MM.1S (cell line): ENCODE results near the gene TUBB2B.

Experiments
- DNase-seq: peaks from one replicate; pipeline ENCODE4 v3.0.0-alpha.2; 2015
- H2AFZ ChIP-seq: fragments of 300-600 bp; sonication (generic); 2 replicates; pipeline ENCODE4 v1.6.0; 2016; ENCODE audit warnings: antibody characterized with exemption, low read length
- H3F3A ChIP-seq: fragments of 300-600 bp; sonication (generic); 2 replicates; pipeline ENCODE4 v1.6.1; 2016; ENCODE audit warnings: mild to moderate bottlenecking, antibody characterized with exemption, low read length, moderate library complexity, mixed read lengths; ENCODE audit not compliant: insufficient read depth
- H3K27ac ChIP-seq: fragments of 300-600 bp; sonication (generic); 2 replicates; pipeline ENCODE4 v1.5.1; 2016; ENCODE audit warnings: mild to moderate bottlenecking, low read length
- H3K27me3 ChIP-seq: fragments of 300-600 bp; sonication (generic); replicated peaks from 2 replicates; pipeline ENCODE4 v1.6.0; 2016; ENCODE audit warnings: low read length; ENCODE audit not compliant: insufficient read depth
- H3K36me3 ChIP-seq: fragments of 300-600 bp; sonication (generic); replicated peaks from 2 replicates; pipeline ENCODE4 v1.6.1; 2016; ENCODE audit warnings: mild to moderate bottlenecking, low read length, mixed read lengths; ENCODE audit not compliant: insufficient read depth
- H3K4me1 ChIP-seq: fragments of 300-600 bp; sonication (generic); 2 replicates; pipeline ENCODE4 v1.6.1; 2016; ENCODE audit warnings: low read length, mixed read lengths
- H3K4me2 ChIP-seq: fragments of 300-600 bp; sonication (generic); 2 replicates; pipeline ENCODE4 v1.6.0; 2016; ENCODE audit warnings: low read depth, low read length
- H3K4me3 ChIP-seq: fragments of 300-600 bp; sonication (generic); 2 replicates; pipeline ENCODE4 v1.5.1; 2016; ENCODE audit warnings: low read length, mixed read lengths
- H3K79me2 ChIP-seq: fragments of 300-600 bp; sonication (generic); 2 replicates; pipeline ENCODE4 v1.6.1; 2016; ENCODE audit warnings: mixed run types, low read length, mixed read lengths
- H3K9ac ChIP-seq: fragments of 300-600 bp; sonication (generic); 2 replicates; pipeline ENCODE4 v1.6.1; 2016; ENCODE audit warnings: low read length, mixed read lengths
- H3K9me2 ChIP-seq: fragments of 300-600 bp; sonication (generic); replicated peaks from 2 replicates; pipeline ENCODE4 v1.6.1; 2016; ENCODE audit warnings: mild to moderate bottlenecking, low read length, mixed read lengths; ENCODE audit not compliant: insufficient read depth
- H3K9me3 ChIP-seq: fragments of 300-600 bp; sonication (generic); replicated peaks from 2 replicates; pipeline ENCODE4 v1.6.1; 2016; ENCODE audit warnings: mild to moderate bottlenecking, low read length, mixed read lengths; ENCODE audit not compliant: insufficient read depth
- H4K20me1 ChIP-seq: fragments of 300-600 bp; sonication (generic); 2 replicates; pipeline ENCODE4 v1.6.1; 2016; ENCODE audit warnings: mild to moderate bottlenecking, low read length, moderate library complexity, mixed read lengths; ENCODE audit not compliant: insufficient read depth
- CTCF ChIP-seq: fragments of 300-600 bp; sonication (generic); IDR thresholded peaks from 2 replicates; pipeline ENCODE4 v1.5.1; 2016; ENCODE audit warnings: antibody characterized with exemption, low read length, mixed read lengths
- EZH2 ChIP-seq: fragments of 300-600 bp; sonication (generic); optimal IDR thresholded peaks from 2 replicates; pipeline ENCODE3; 2017; ENCODE audit warnings: low read depth, mild to moderate bottlenecking, antibody characterized with exemption, low read length, mixed read lengths
- EZH2phosphoT487 ChIP-seq: fragments of 300-600 bp; sonication (generic); IDR thresholded peaks from 2 replicates; pipeline ENCODE4 v1.6.1; 2018; ENCODE audit warnings: antibody characterized with exemption, low read length

Gene TUBB2B

GRCh38 chr6:3239110-3239830 is 11.8 kb upstream of the TUBB2B start:
- Histone ChIP-seq H3K9ac (no peak overlapping the region), H3K4me1 (peaks cover 16% of the 10 kb centered on the region), H3F3A (peaks cover 12% of the 10 kb centered on the region), H3K79me2 (no peaks in the 10 kb centered on the region), H3K27ac (no peak overlapping the region), H3K36me3 (no peaks in the 10 kb centered on the region), H3K9me3 (no peaks in the 10 kb centered on the region), H2AFZ (no peak overlapping the region), H3K4me3 (no peak overlapping the region), H3K4me2 (no peak overlapping the region), H3K27me3 (no peaks in the 10 kb centered on the region), H3K9me2 (no peaks in the 10 kb centered on the region), H4K20me1 (no peaks in the 10 kb centered on the region)
- no peak for DNase-seq
- TF ChIP-seq CTCF: no peak
- no peak for TF ChIP-seq EZH2phosphoT487
- TF ChIP-seq EZH2: no peak

GRCh38 chr6:3237761-3238662 is 10.6 kb upstream of the TUBB2B start:
- no peaks in the 10 kb centered on the region for H3K9me3 ChIP-seq
- H3K9ac ChIP-seq: peak overlapping the region; percentile 49; the same call in 1 of the 2 replicates
- peak overlapping the region; percentile 37 for H2AFZ ChIP-seq
- H3K27me3 ChIP-seq: no peaks in the 10 kb centered on the region
- peaks cover 12% of the 10 kb centered on the region for H3F3A ChIP-seq
- peak overlapping the region; percentile 79 for H3K4me2 ChIP-seq
- H3K4me1 ChIP-seq: peaks cover 16% of the 10 kb centered on the region
- peak overlapping the region; percentile 51 for H3K4me3 ChIP-seq
- no peaks in the 10 kb centered on the region for H4K20me1 ChIP-seq
- DNase-seq: peak; percentile 75
- H3K79me2 ChIP-seq: no peaks in the 10 kb centered on the region
- H3K9me2 ChIP-seq: no peaks in the 10 kb centered on the region
- H3K36me3 ChIP-seq: no peaks in the 10 kb centered on the region
- TF ChIP-seq CTCF (0 out of 2 replicates have a peak, but pooled peaks have one; percentile 7), EZH2 (no peak), EZH2phosphoT487 (no peak)
- H3K27ac ChIP-seq: peak overlapping the region; percentile 72; the same call in 1 of the 2 replicates

- Histone ChIP-seq H3K9ac (no peak overlapping the region), H2AFZ (no peak overlapping the region), H3K9me2 (no peaks in the 10 kb centered on the region), H3K4me3 (no peak overlapping the region), H3K9me3 (no peaks in the 10 kb centered on the region), H4K20me1 (no peaks in the 10 kb centered on the region), H3K4me2 (no peak overlapping the region), H3K27ac (no peak overlapping the region), H3K27me3 (peaks cover 8% of the 10 kb centered on the region), H3K4me1 (peaks cover 16% of the 10 kb centered on the region), H3F3A (peaks cover 12% of the 10 kb centered on the region), H3K36me3 (no peaks in the 10 kb centered on the region), H3K79me2 (no peaks in the 10 kb centered on the region)
- TF ChIP-seq EZH2 (no peak), CTCF (no peak), EZH2phosphoT487 (no peak)
- DNase-seq: no peak
Measured at GRCh38 chr6:3236005-3236404, 8.6 kb upstream of the TUBB2B start.
